ENCODE data around the gene DCLK2.

DCLK2 gene

DNA sequence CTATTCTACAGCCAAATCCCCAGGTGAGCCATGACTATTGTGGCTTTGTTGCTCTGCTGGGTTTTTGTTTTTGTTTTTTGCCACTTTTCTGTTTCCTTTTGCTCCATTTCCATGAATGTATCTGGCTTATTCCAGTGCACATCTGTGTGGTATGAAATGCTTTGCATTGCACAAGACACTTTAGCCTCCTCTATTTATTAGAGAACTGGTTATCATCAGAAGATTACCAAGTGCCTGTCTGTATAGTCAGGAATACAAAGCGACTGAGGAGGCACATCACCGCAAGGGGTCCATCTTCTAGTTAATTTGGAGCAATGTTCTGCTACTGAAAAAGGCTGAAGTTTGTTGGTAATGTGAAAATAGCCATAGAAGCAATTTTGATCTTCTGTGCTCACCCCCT is 120.8 kb downstream of the DCLK2 start:
- no peaks in the 10 kb centered on the region for H3K4me1 ChIP-seq (ENCODE audit: control insufficient read depth, insufficient read depth, low read length)
- TF ChIP-seq ZNF843 (tag by site-specific recombination; IDR thresholded peaks at IDR 0.05) (no peak), ZNF394 (tag by site-specific recombination; IDR thresholded peaks at IDR 0.05; ENCODE audit: borderline replicate concordance) (no peak), ZNF302 (tag by site-specific recombination; IDR thresholded peaks at IDR 0.05; ENCODE audit: low read depth) (no peak), ZNF571 (tag by site-specific recombination; IDR thresholded peaks at IDR 0.05) (no peak), ZNF624 (tag by site-specific recombination; IDR thresholded peaks at IDR 0.05) (no peak), ZBTB11 (tag by site-specific recombination; conservative IDR thresholded peaks at IDR 0.05; ENCODE audit: low read depth) (no peak), ZNF138 (tag by site-specific recombination; IDR thresholded peaks at IDR 0.05; ENCODE audit: borderline replicate concordance) (no peak), PBX3 (CRISPR knock-in tag; IDR thresholded peaks at IDR 0.05) (no peak), GLIS2 (tag by site-specific recombination; IDR thresholded peaks at IDR 0.05) (no peak), MEIS1 (CRISPR knock-in tag; IDR thresholded peaks at IDR 0.05; ENCODE audit: borderline replicate concordance) (no peak), HIC1 (tag by site-specific recombination; IDR thresholded peaks at IDR 0.05) (no peak), ZNF544 (tag by site-specific recombination; IDR thresholded peaks at IDR 0.05) (no peak), ZNF121 (tag by site-specific recombination; IDR thresholded peaks at IDR 0.05) (no peak), ZNF324 (tag by site-specific recombination; IDR thresholded peaks at IDR 0.05) (no peak), YY2 (tag by site-specific recombination; IDR thresholded peaks at IDR 0.05) (no peak), ZNF530 (tag by site-specific recombination; IDR thresholded peaks at IDR 0.05; ENCODE audit: low read depth) (no peak)
- TF ChIP-seq, protein P1, sequence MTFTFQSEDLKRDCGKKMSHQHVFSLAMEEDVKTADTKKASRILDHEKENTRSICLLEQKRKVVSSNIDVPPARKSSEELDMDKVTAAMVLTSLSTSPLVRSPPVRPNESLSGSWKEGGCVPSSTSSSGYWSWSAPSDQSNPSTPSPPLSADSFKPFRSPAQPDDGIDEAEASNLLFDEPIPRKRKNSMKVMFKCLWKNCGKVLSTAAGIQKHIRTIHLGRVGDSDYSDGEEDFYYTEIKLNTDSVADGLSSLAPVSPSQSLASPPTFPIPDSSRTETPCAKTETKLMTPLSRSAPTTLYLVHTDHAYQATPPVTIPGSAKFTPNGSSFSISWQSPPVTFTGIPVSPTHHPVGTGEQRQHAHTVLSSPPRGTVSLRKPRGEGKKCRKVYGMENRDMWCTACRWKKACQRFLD (tag by site-specific recombination; IDR thresholded peaks at IDR 0.05) = no peak
- TF ChIP-seq, protein P2, sequence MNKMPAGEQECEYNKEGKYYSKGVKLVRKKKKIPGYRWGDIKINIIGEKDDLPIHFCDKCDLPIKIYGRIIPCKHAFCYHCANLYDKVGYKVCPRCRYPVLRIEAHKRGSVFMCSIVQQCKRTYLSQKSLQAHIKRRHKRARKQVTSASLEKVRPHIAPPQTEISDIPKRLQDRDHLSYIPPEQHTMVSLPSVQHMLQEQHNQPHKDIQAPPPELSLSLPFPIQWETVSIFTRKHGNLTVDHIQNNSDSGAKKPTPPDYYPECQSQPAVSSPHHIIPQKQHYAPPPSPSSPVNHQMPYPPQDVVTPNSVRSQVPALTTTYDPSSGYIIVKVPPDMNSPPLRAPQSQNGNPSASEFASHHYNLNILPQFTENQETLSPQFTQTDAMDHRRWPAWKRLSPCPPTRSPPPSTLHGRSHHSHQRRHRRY (tag by site-specific recombination; IDR thresholded peaks at IDR 0.05) = no peak
- TF ChIP-seq, protein P3, sequence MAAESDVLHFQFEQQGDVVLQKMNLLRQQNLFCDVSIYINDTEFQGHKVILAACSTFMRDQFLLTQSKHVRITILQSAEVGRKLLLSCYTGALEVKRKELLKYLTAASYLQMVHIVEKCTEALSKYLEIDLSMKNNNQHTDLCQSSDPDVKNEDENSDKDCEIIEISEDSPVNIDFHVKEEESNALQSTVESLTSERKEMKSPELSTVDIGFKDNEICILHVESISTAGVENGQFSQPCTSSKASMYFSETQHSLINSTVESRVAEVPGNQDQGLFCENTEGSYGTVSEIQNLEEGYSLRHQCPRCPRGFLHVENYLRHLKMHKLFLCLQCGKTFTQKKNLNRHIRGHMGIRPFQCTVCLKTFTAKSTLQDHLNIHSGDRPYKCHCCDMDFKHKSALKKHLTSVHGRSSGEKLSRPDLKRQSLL (tag by site-specific recombination; IDR thresholded peaks at IDR 0.05) = no peak
- H3K4me3 ChIP-seq (ENCODE audit: low read depth, low read length) = no peak overlapping the region
- CTCF ChIA-PET = no interaction called here
- H3K9me3 ChIP-seq (ENCODE audit: control insufficient read depth, insufficient read depth, low read depth, low read length) = no peaks in the 10 kb centered on the region
- POLR2A ChIA-PET = no interaction called here
- H3K36me3 ChIP-seq (ENCODE audit: control insufficient read depth in 2 of 2, insufficient read depth in 1 of 2, low read length in 2 of 2) = peaks cover 0 to 3% of the 10 kb centered on the region in 2 experiments; a peak in 2 of 3 replicates
- H3K27ac ChIP-seq (ENCODE audit: extremely low read depth, low read depth, low read length) = no peak overlapping the region
